GM23248 (cell line): ENCODE data around the gene MOB3B.

Source experiments
- EZH2 ChIP-seq: fragments of 200-600 bp; sonication (generic); IDR thresholded peaks from 2 replicates; pipeline ENCODE4 v1.6.1; 2018; ENCODE audit warnings: antibody characterized with exemption, mild to moderate bottlenecking; ENCODE audit not compliant: insufficient read depth, poor library complexity, severe bottlenecking
- EZH2phosphoT487 ChIP-seq: fragments of 200-600 bp; sonication (generic); IDR thresholded peaks from 2 replicates; pipeline ENCODE4 v1.6.1; 2018; ENCODE audit warnings: antibody characterized with exemption, moderate library complexity, mild to moderate bottlenecking, low read depth; ENCODE audit not compliant: insufficient read depth

DNA sequence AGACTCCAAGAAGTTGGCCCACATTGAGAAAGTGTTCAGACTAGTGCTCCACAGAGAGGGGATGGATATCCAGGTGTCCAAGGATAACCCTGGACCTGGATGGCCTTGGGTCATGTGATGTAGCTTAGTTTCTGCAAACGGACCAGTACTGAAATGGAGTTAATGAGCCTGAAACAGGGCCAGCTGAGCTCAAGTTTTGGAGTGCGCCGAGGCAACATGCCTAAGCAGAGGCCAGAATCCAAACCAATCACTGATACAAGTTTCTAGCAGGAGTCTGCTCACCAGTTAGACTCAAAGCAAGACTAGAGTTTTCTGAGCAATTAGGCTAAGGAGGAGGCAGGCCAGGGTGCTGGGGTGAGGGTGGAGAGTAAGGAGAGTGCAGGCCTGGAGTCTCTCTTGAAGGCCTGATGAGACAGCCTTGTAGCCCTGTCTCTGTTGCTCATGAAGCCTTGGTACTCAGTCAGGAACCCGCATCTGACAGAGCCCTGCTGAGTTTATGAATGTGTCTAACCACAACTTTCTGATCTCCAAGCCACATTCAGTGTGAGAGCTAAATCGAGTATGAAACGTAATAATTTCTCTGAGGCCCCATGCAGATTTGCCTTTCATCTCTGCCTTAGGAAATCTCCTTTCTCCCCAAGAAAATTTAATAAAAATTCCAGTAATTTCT lies 163.8 kb downstream of the MOB3B start:
- TF ChIP-seq EZH2phosphoT487 (no peak), EZH2 (no peak)
